Measurements from ENCODE around the gene ALKAL2. TPM values are rescaled to one million over a fixed set of nuclear protein-coding genes. Genes with fewer than 3 reads are reported as not detected.

ALKAL2 gene
- total and polyA plus RNA-seq, 2 donors (not counting 3 experiments of a cell fraction or from before 2014, with no cell fraction given), result not detected

DNA sequence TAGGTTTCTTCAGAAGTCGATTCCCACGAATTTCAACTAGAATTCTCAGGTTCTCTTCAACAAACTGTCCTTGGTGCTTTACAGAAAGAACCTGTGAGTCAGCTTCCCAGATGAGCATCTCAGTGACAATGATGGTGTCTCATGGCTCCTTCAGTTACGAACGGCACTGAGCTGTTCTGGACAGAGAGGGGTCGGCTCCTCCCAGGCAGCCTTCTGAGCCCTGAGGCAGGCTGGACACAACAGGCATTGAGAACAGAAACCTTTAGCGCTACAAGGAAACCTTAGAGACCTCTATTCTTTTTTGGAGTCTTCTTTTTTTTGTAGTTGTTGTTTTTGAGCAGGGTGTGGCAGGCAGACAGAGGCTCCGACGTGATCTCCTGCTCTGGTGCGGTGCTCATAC, 35.1 kb upstream of the ALKAL2 start:
- TF ChIP-seq MAX (IDR thresholded peaks at IDR 0.05; ENCODE audit: insufficient read depth, insufficient read length) (no peak), GATA2 (IDR thresholded peaks at IDR 0.05; ENCODE audit: insufficient read depth, insufficient read length, low read depth, low read length) (no peak), JUN (IDR thresholded peaks at IDR 0.05; ENCODE audit: borderline replicate concordance, insufficient read depth, insufficient read length, low read depth) (no peak), CTCF (IDR thresholded peaks at IDR 0.05; ENCODE audit: extremely low read depth in 1 of 2, insufficient read depth in 1 of 2, low read depth in 1 of 2, low read length in 2 of 2) (no peak), FOS (IDR thresholded peaks at IDR 0.05; ENCODE audit: borderline replicate concordance, insufficient read depth, low read length) (no peak), POLR2A (IDR thresholded peaks at IDR 0.05; ENCODE audit: low read depth, low read length) (no peak), MYC (IDR thresholded peaks at IDR 0.05; ENCODE audit: low read depth, low read length) (no peak), POLR2AphosphoS5 (IDR thresholded peaks at IDR 0.05; ENCODE audit: insufficient read depth, low read depth, low read length) (no peak), EZH2 (IDR thresholded peaks at IDR 0.05; ENCODE audit: borderline replicate concordance, low read depth, low read length, severe bottlenecking) (no peak)
- ChIA-PET CTCF (no interaction called here), POLR2A (no interaction called here)
- no TSS peak for BruUV-seq (replicated peaks)
- Histone ChIP-seq H3K4me2 (ENCODE audit: insufficient read depth, low read length) (no peak overlapping the region), H3K9me3 (replicated peaks; ENCODE audit: control insufficient read depth, insufficient read depth, low read length) (peaks cover under 1% of the 10 kb centered on the region), H3K27me3 (ENCODE audit: control insufficient read depth in 2 of 2, insufficient read depth in 2 of 2, low read length in 2 of 2) (no peaks in the 10 kb centered on the region), H3K9ac (replicated peaks; ENCODE audit: extremely low read depth, insufficient read depth, low read length) (no peak overlapping the region), H3K79me2 (ENCODE audit: control insufficient read depth, insufficient read depth, low read length) (no peaks in the 10 kb centered on the region), H3K27ac (ENCODE audit: insufficient read depth, low read depth, low read length) (no peak overlapping the region), H3K9me1 (replicated peaks; ENCODE audit: control insufficient read depth, extremely low read depth, insufficient read depth, low read length) (no peaks in the 10 kb centered on the region), H3K4me3 (replicated peaks in 1 of 3; ENCODE audit: insufficient read depth in 1 of 3, low read depth in 1 of 3, low read length in 3 of 3) (no peak overlapping the region), H3K4me1 (ENCODE audit: control insufficient read depth, extremely low read depth, insufficient read depth, low read length) (no peaks in the 10 kb centered on the region), H4K20me1 (replicated peaks; ENCODE audit: control insufficient read depth, extremely low read depth, insufficient read depth, low read length) (no peaks in the 10 kb centered on the region), H3K36me3 (ENCODE audit: control insufficient read depth in 2 of 2, extremely low read depth in 1 of 2, insufficient read depth in 2 of 2, low read length in 2 of 2) (no peaks in the 10 kb centered on the region), H2AFZ (ENCODE audit: low read depth, low read length) (no peak overlapping the region)
- DNase-seq (ENCODE audit: low read depth, low spot score) (no peak), FAIRE-seq (no peak)
- dilution Hi-C loops (cut with MboI; ENCODE audit: extremely low pct_ligation_motif_present, low sequenced_read_pairs) (no loop called here), intact Hi-C loops (cut with micrococcal nuclease) (no loop called here)
